GM21367 (cell line): Measurements from ENCODE around the gene GNB4.

Source experiments
- ATAC-seq: cut with Tn5 transposase; IDR thresholded peaks from one replicate; pipeline ENCODE4 v1.9.1; 2021; ENCODE audit not compliant: unreplicated experiment

GNB4 gene

GRCh38 chr3:179438841-179439240, 12.4 kb downstream of the GNB4 start:
- ATAC-seq: peak; percentile 96

- no peak for ATAC-seq
These were observed 14.8 kb downstream of the GNB4 start for GRCh38 chr3:179436517-179436916.

- no peak for ATAC-seq
These were observed 18.8 kb downstream of the GNB4 start for GRCh38 chr3:179432451-179432850.

GRCh38 chr3:179432021-179432420, 19.2 kb downstream of the GNB4 start:
- peak; percentile 68 for ATAC-seq

- no peak for ATAC-seq
These were observed 20.9 kb downstream of the GNB4 start for GRCh38 chr3:179430277-179430870.

GRCh38 chr3:179428876-179429548, 22.3 kb downstream of the GNB4 start:
- no peak for ATAC-seq

GRCh38 chr3:179425075-179425474, 26.2 kb downstream of the GNB4 start:
- ATAC-seq: no peak

GRCh38 chr3:179421500-179421899, 29.8 kb downstream of the GNB4 start:
- ATAC-seq: no peak

GRCh38 chr3:179418610-179419009, 32.7 kb downstream of the GNB4 start:
- no peak for ATAC-seq

GRCh38 chr3:179416681-179417080, 34.6 kb downstream of the GNB4 start:
- ATAC-seq: no peak

GRCh38 chr3:179415377-179415776, 35.9 kb downstream of the GNB4 start:
- ATAC-seq: no peak

GRCh38 chr3:179414804-179415203, 36.5 kb downstream of the GNB4 start:
- ATAC-seq: no peak

GRCh38 chr3:179410999-179411398, 40.3 kb downstream of the GNB4 start:
- ATAC-seq: no peak

GRCh38 chr3:179410331-179410730, 40.9 kb downstream of the GNB4 start:
- no peak for ATAC-seq

- ATAC-seq: no peak
These were observed 47.0 kb downstream of the GNB4 start for GRCh38 chr3:179404307-179404706.

GRCh38 chr3:179402963-179403362, 48.3 kb downstream of the GNB4 start:
- ATAC-seq: no peak

- ATAC-seq: no peak
These were observed 49.7 kb downstream of the GNB4 start for GRCh38 chr3:179401561-179401960.

- no peak for ATAC-seq
These were observed 52.6 kb downstream of the GNB4 start for GRCh38 chr3:179398574-179399231.

- ATAC-seq: no peak
These were observed 59.4 kb downstream of the GNB4 start for GRCh38 chr3:179391906-179392305.

GRCh38 chr3:179376474-179376873, 74.8 kb downstream of the GNB4 start:
- ATAC-seq: no peak

- ATAC-seq: no peak
These were observed 75.9 kb downstream of the GNB4 start for GRCh38 chr3:179375091-179375999.
